A549 (cell line): ENCODE measurements around the gene ZNF804A. TPM values are rescaled to one million over a fixed set of nuclear protein-coding genes. Genes with fewer than 3 reads are reported as not detected.

Source experiments
- ATAC-seq, 2 experiments: fragments of 200-7000 bp in 1 of 2; fragments of >200 bp in 1 of 2; cut with Nextera tagmentation in 1 of 2; cut with Tn5 transposase in 1 of 2; 3 replicates each; pipeline versions ENCODE4 v1.8.0 to v1.9.1; 2018 to 2020; ENCODE audit warnings: mild to moderate bottlenecking in 1 of 2, moderate library complexity in 1 of 2
- CTCF ChIA-PET: fragments of 300-600 bp; sonication (Branson Sonifier 250); formaldehyde crosslinking; extraction: SDS; loops from one replicate; lab custom pipeline; 2021; ENCODE audit warnings: antibody characterized with exemption, inconsistent platforms; lab: Yijun Ruan, JAX
- POLR2A ChIA-PET: fragments of 350-600 bp; formaldehyde crosslinking; extraction: SDS; loops from one replicate; lab custom pipeline; 2021; ENCODE audit warnings: antibody characterized with exemption, inconsistent platforms; lab: Yijun Ruan, JAX
- DNase-seq, 2 experiments: peaks; one replicate each; pipeline versions ENCODE4 v3.0.0 to v3.0.0-alpha.2; 2011 to 2016; ENCODE audit warnings: low read depth in 1 of 2, low spot score in 1 of 2
- FAIRE-seq: peaks from 2 replicates; lab custom pipeline; 2011; peaks lifted over from hg19 to GRCh38; lab: Jason Lieb, UNC
- H3K27ac ChIP-seq, 2 experiments: fragments of >200 bp; sonication (Bioruptor Twin); formaldehyde crosslinking; 3 replicates each; pipeline ENCODE4 v1.5.1; 2016 to 2017
- H3K4me1 ChIP-seq: fragments of >200 bp; sonication (Bioruptor Twin); formaldehyde crosslinking; 3 replicates; pipeline ENCODE4 v1.6.1; 2016
- H3K4me2 ChIP-seq: fragments of >200 bp; sonication (Bioruptor Twin); formaldehyde crosslinking; 3 replicates; pipeline ENCODE4 v1.6.1; 2016
- H3K4me3 ChIP-seq: fragments of >200 bp; sonication (Bioruptor Twin); formaldehyde crosslinking; 3 replicates; pipeline ENCODE4 v1.5.1; 2016
- H3K9me3 ChIP-seq: fragments of >200 bp; sonication (Bioruptor Twin); formaldehyde crosslinking; 3 replicates; pipeline ENCODE4 v1.6.1; 2016
- BCL3 ChIP-seq: fragments of >200 bp; sonication (Bioruptor Twin); formaldehyde crosslinking; IDR thresholded peaks from 3 replicates; pipeline ENCODE4 v1.6.1; 2016
- BHLHE40 ChIP-seq: IDR thresholded peaks from 2 replicates; pipeline ENCODE4 v1.6.1; 2012; ENCODE audit warnings: low read depth, low read length, inconsistent platforms
- CBX8 ChIP-seq: fragments of 200-600 bp; sonication (generic); IDR thresholded peaks from 2 replicates; pipeline ENCODE4 v1.6.1; 2016
- CHD2 ChIP-seq: fragments of 150-350 bp; IDR thresholded peaks from 2 replicates; pipeline ENCODE4 v1.6.1; 2014; ENCODE audit warnings: low read length; ENCODE audit not compliant: partially characterized antibody
- E2F6 ChIP-seq: IDR thresholded peaks from 2 replicates; pipeline ENCODE4 v1.6.1; 2012; ENCODE audit warnings: low read depth, borderline replicate concordance
- EHF ChIP-seq: fragments of 250-450 bp; sonication (Bioruptor Pico); IDR thresholded peaks from 2 replicates; pipeline ENCODE4 v1.5.0; 2020; ENCODE audit warnings: mild to moderate bottlenecking
- ELK1 ChIP-seq: fragments of 150-350 bp; IDR thresholded peaks from 2 replicates; pipeline ENCODE4 v1.6.1; 2014; ENCODE audit warnings: low read depth, mild to moderate bottlenecking, low read length
- FOSB ChIP-seq: fragments of 250-450 bp; sonication (Bioruptor Pico); IDR thresholded peaks from 2 replicates; pipeline ENCODE4 v1.5.0; 2020; ENCODE audit warnings: mild to moderate bottlenecking, moderate library complexity
- HES2 ChIP-seq: fragments of >200 bp; sonication (Bioruptor Twin); formaldehyde crosslinking; IDR thresholded peaks from 2 replicates; pipeline ENCODE4 v1.6.1; 2016
- HMGXB4 ChIP-seq: fragments of 250-450 bp; sonication (Bioruptor Pico); IDR thresholded peaks from 2 replicates; pipeline ENCODE4 v1.5.0; 2021; ENCODE audit warnings: mild to moderate bottlenecking, moderate library complexity, borderline replicate concordance
- HOXA7 ChIP-seq: fragments of 250-450 bp; sonication (Bioruptor Pico); IDR thresholded peaks from 2 replicates; pipeline ENCODE4 v1.5.0; 2020; ENCODE audit warnings: mild to moderate bottlenecking, moderate library complexity
- HOXB13 ChIP-seq: fragments of 250-450 bp; sonication (Bioruptor Pico); IDR thresholded peaks from 2 replicates; pipeline ENCODE4 v1.5.0; 2020; ENCODE audit warnings: low read depth, mild to moderate bottlenecking, moderate library complexity
- JUN ChIP-seq, 2 experiments: fragments of >200 bp; sonication (Bioruptor Twin); formaldehyde crosslinking; IDR thresholded peaks; 2 replicates in 1 of 2; 3 replicates in 1 of 2; pipeline ENCODE4 v1.6.1; 2016 to 2017
- MAFK ChIP-seq: fragments of 450-650 bp; IDR thresholded peaks from 2 replicates; pipeline ENCODE4 v1.6.1; 2014; ENCODE audit not compliant: partially characterized antibody
- MAZ ChIP-seq: fragments of 150-350 bp; IDR thresholded peaks from 2 replicates; pipeline ENCODE4 v1.6.1; 2014; ENCODE audit warnings: antibody characterized with exemption, low read depth, low read length, borderline replicate concordance
- MYC ChIP-seq: IDR thresholded peaks from 2 replicates; pipeline ENCODE4 v1.6.1; 2012; ENCODE audit warnings: mild to moderate bottlenecking, inconsistent platforms, low read length, improper control_type of control experiment, borderline replicate concordance
- NFE2L2 ChIP-seq: fragments of 150-350 bp; conservative IDR thresholded peaks from 2 replicates; pipeline ENCODE4 v1.6.1; 2014; ENCODE audit warnings: low read length
- NR3C1 ChIP-seq: fragments of >200 bp; sonication (Bioruptor Twin); formaldehyde crosslinking; IDR thresholded peaks from 3 replicates; pipeline ENCODE4 v1.6.1; 2017
- POLR2A ChIP-seq: IDR thresholded peaks from 2 replicates; pipeline ENCODE4 v1.6.1; 2012; ENCODE audit warnings: mild to moderate bottlenecking, low read length
- RAD21 ChIP-seq, 2 experiments: fragments of >200 bp in 1 of 2; sonication (Bioruptor Twin) in 1 of 2; formaldehyde crosslinking in 1 of 2; IDR thresholded peaks in 1 of 2; conservative IDR thresholded peaks in 1 of 2; 2 replicates in 1 of 2; 3 replicates in 1 of 2; pipeline ENCODE4 v1.6.1; 2012 to 2018; ENCODE audit warnings: inconsistent platforms in 1 of 2
- RARB ChIP-seq: fragments of 250-450 bp; sonication (Bioruptor Pico); IDR thresholded peaks from 2 replicates; pipeline ENCODE4 v1.8.0; 2021; ENCODE audit warnings: mild to moderate bottlenecking, moderate library complexity
- RNF2 ChIP-seq: fragments of 200-600 bp; sonication (generic); IDR thresholded peaks from 2 replicates; pipeline ENCODE4 v1.6.1; 2016; ENCODE audit warnings: low read depth, mild to moderate bottlenecking, antibody characterized with exemption, moderate library complexity, borderline replicate concordance
- SMC3 ChIP-seq: fragments of >200 bp; sonication (Bioruptor Twin); formaldehyde crosslinking; IDR thresholded peaks from 3 replicates; pipeline ENCODE4 v1.6.1; 2018; ENCODE audit warnings: inconsistent platforms
- SREBF2 ChIP-seq: fragments of 450-650 bp; IDR thresholded peaks from 2 replicates; pipeline ENCODE4 v1.6.1; 2014; ENCODE audit warnings: mild to moderate bottlenecking, moderate library complexity
- ZC3H11A ChIP-seq: fragments of 450-650 bp; IDR thresholded peaks from 2 replicates; pipeline ENCODE4 v1.6.1; 2014; ENCODE audit warnings: antibody characterized with exemption, mild to moderate bottlenecking
- ZFP36 ChIP-seq: fragments of 450-650 bp; IDR thresholded peaks from 2 replicates; pipeline ENCODE4 v1.6.1; 2014; ENCODE audit warnings: borderline replicate concordance; ENCODE audit not compliant: partially characterized antibody
- ZNF302 ChIP-seq: fragments of 250-450 bp; sonication (Bioruptor Pico); IDR thresholded peaks from 2 replicates; pipeline ENCODE4 v1.9.0; 2021; ENCODE audit warnings: inconsistent platforms, mild to moderate bottlenecking, moderate library complexity
- ZSCAN20 ChIP-seq: fragments of 250-450 bp; sonication (Bioruptor Pico); IDR thresholded peaks from 2 replicates; pipeline ENCODE4 v1.8.0; 2022; ENCODE audit warnings: mild to moderate bottlenecking, moderate library complexity
- polyA plus RNA-seq, 4 experiments: library from polyadenylated mRNA; depleted of rRNA in 3 of 4; stranded (reverse); fragments of >200 nt; fragmentation: RNase III in 1 of 4; extraction: RNeasy Plus Mini Kit Qiagen cat#74134 plus additional on column Dnase treatment in 1 of 4; gene quantifications; 2 replicates in 3 of 4; 3 replicates in 1 of 4; pipeline ENCODE4 v1.2.3, GENCODE V29; 2011 to 2017

Gene ZNF804A
- polyA plus RNA-seq, 2 of the 4 experiments (the other 2 are of a cell fraction), result not detected

GRCh38 chr2:184875212-184875611 lies 276.9 kb downstream of the ZNF804A start:
- no peak overlapping the region for H3K27ac ChIP-seq
- no peaks in the 10 kb centered on the region for H3K4me1 ChIP-seq
- no peak for DNase-seq
- ChIA-PET POLR2A (no interaction called here), CTCF (no interaction called here)
- no peak for FAIRE-seq
- H3K4me2 ChIP-seq, result no peak overlapping the region
- no peaks in the 10 kb centered on the region for H3K9me3 ChIP-seq
- TF ChIP-seq JUN (IDR thresholded peaks at IDR 0.05) (no peak), SMC3 (no peak), MAZ (no peak), MAFK (no peak), HOXA7 (CRISPR knock-in tag) (no peak), MYC (no peak), RAD21 (conservative IDR thresholded peaks at IDR 0.05 in 1 of 2, IDR thresholded peaks at IDR 0.05 in 1 of 2) (no peak), BCL3 (no peak), NR3C1 (no peak), BHLHE40 (no peak), HOXB13 (no peak), ELK1 (no peak), RARB (no peak), HES2 (no peak), POLR2A (no peak), CHD2 (no peak), FOSB (CRISPR knock-in tag) (no peak), CBX8 (no peak), NFE2L2 (no peak)
- no peak overlapping the region for H3K4me3 ChIP-seq
- no peak for ATAC-seq

- no peak overlapping the region for H3K27ac ChIP-seq
- DNase-seq (no peak), ATAC-seq (no peak), FAIRE-seq (no peak)
- no peak overlapping the region for H3K4me2 ChIP-seq
- CTCF ChIA-PET, result no interaction called here
- no peaks in the 10 kb centered on the region for H3K4me1 ChIP-seq
- no peak overlapping the region for H3K4me3 ChIP-seq
- H3K9me3 ChIP-seq, result no peaks in the 10 kb centered on the region
- TF ChIP-seq FOSB (CRISPR knock-in tag), result no peak
- TF ChIP-seq EHF, result no peak
- no peak for TF ChIP-seq ZSCAN20
- TF ChIP-seq CBX8, result no peak
- TF ChIP-seq RNF2, result no peak
- no peak for TF ChIP-seq HOXA7 (CRISPR knock-in tag)
- TF ChIP-seq ZC3H11A, result no peak
- TF ChIP-seq SREBF2, result no peak
- TF ChIP-seq JUN (IDR thresholded peaks at IDR 0.05), result no peak
- no peak for TF ChIP-seq ZFP36
- no peak for TF ChIP-seq ZNF302 (CRISPR knock-in tag)
- no peak for TF ChIP-seq E2F6
- TF ChIP-seq SMC3, result no peak
- TF ChIP-seq MYC, result no peak
- no peak for TF ChIP-seq HOXB13
- TF ChIP-seq HMGXB4, result no peak
- POLR2A ChIA-PET, result no interaction called here
Observed at GRCh38 chr2:184875911-184876310, 277.6 kb downstream of the ZNF804A start.
